RWPE2 (cell line): ENCODE results near the gene KAZN.

Source experiments
- ATAC-seq: fragments of 200-7000 bp; cut with Tn5 transposase; 3 replicates; pipeline ENCODE4 v1.9.1; 2021; ENCODE audit warnings: low read depth
- DNase-seq: peaks from one replicate; pipeline ENCODE4 v3.0.0-alpha.2; 2020; ENCODE audit warnings: low spot score
- H3K27ac ChIP-seq: fragments of 450-650 bp; 2 replicates; pipeline ENCODE4 v1.5.1; 2017; ENCODE audit warnings: mild to moderate bottlenecking; ENCODE audit not compliant: poor library complexity, severe bottlenecking
- H3K27me3 ChIP-seq: fragments of 250-450 bp; sonication (Bioruptor Pico); 2 replicates; pipeline ENCODE4 v1.5.1; 2021; ENCODE audit warnings: mild to moderate bottlenecking, moderate library complexity; ENCODE audit not compliant: insufficient read depth, poor library complexity, severe bottlenecking
- H3K36me3 ChIP-seq: fragments of 250-450 bp; sonication (Bioruptor Pico); 2 replicates; pipeline ENCODE4 v1.5.1; 2020; ENCODE audit warnings: low read depth, mild to moderate bottlenecking, moderate library complexity
- H3K4me1 ChIP-seq: fragments of 250-450 bp; sonication (Bioruptor Pico); 2 replicates; pipeline ENCODE4 v1.5.1; 2021; ENCODE audit warnings: mild to moderate bottlenecking, moderate library complexity; ENCODE audit not compliant: insufficient read depth, poor library complexity, severe bottlenecking
- H3K4me3 ChIP-seq: fragments of 250-450 bp; sonication (Bioruptor Pico); 2 replicates; pipeline ENCODE4 v1.5.1; 2021; ENCODE audit warnings: mild to moderate bottlenecking, moderate library complexity; ENCODE audit not compliant: severe bottlenecking
- H3K9me3 ChIP-seq: fragments of 250-450 bp; sonication (Bioruptor Pico); 2 replicates; pipeline ENCODE4 v1.5.1; 2021; ENCODE audit warnings: mild to moderate bottlenecking, moderate library complexity; ENCODE audit not compliant: severe bottlenecking
- CTCF ChIP-seq: fragments of 450-650 bp; IDR thresholded peaks from one replicate; pipeline ENCODE4 v1.5.1; 2017; ENCODE audit warnings: mild to moderate bottlenecking, moderate library complexity; ENCODE audit not compliant: poor library complexity, severe bottlenecking

Gene KAZN

DNA sequence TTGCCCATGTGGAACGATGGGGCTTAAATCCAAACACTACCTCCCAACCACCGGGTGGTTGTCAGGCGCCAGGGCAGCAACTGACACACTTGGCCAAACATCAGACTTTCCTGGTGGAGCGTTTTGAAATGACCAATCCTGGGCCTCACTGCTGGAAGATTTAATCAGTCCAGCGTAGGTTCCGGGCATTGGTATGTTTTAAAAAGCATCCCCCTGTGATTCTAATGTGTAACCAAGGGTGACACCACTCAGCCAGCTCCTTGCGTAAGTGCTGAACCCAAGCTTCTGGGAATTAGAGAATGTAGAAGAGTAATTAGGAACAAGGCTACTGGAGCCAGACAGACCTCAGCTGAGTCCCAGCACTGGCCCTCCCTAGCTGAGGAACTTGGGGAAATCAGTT is 44.8 kb upstream of the KAZN start:
- no peak for TF ChIP-seq CTCF
- H3K27ac ChIP-seq = no peak overlapping the region
- no peaks in the 10 kb centered on the region for H3K4me1 ChIP-seq
- ATAC-seq (no peak), DNase-seq (no peak)
- H3K4me3 ChIP-seq = no peak overlapping the region
- H3K27me3 ChIP-seq = no peaks in the 10 kb centered on the region
- no peaks in the 10 kb centered on the region for H3K9me3 ChIP-seq
- H3K36me3 ChIP-seq = no peaks in the 10 kb centered on the region

DNA sequence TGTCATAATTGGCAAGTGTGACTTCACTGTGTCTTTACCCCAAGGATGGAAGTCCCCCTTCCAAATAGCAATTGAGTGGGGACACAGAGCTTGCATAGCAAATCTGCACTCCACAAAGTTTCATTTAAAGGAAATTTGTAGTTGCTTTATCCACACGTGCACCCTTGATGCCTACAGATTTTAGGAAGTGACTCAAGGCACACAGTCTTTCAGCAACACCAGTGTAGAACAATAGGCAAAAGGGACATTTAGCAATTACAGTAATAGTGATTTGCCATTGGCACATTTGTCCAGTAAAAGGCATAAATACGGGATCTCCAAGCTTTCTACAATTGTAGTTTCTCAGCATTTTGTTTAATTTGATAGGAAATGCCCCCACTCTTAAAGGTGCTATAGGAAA is 43.4 kb upstream of the KAZN start:
- DNase-seq (no peak), ATAC-seq (no peak)
- Histone ChIP-seq H3K9me3 (no peaks in the 10 kb centered on the region), H3K4me1 (no peaks in the 10 kb centered on the region), H3K36me3 (no peaks in the 10 kb centered on the region), H3K4me3 (no peak overlapping the region), H3K27me3 (no peaks in the 10 kb centered on the region), H3K27ac (no peak overlapping the region)
- TF ChIP-seq CTCF = no peak

- H3K9me3 ChIP-seq = no peaks in the 10 kb centered on the region
- no peak overlapping the region for H3K27ac ChIP-seq
- H3K36me3 ChIP-seq = no peaks in the 10 kb centered on the region
- no peaks in the 10 kb centered on the region for H3K4me1 ChIP-seq
- no peaks in the 10 kb centered on the region for H3K27me3 ChIP-seq
- DNase-seq = no peak
- peak; percentile 49; the same call in 1 of the 3 replicates for ATAC-seq
- TF ChIP-seq CTCF = no peak
- H3K4me3 ChIP-seq = no peak overlapping the region
Measured at GRCh38 chr1:14561014-14561693, 37.3 kb upstream of the KAZN start.

- ATAC-seq (0 out of 3 replicates have a peak, but pooled peaks have one; percentile 19), DNase-seq (no peak)
- no peaks in the 10 kb centered on the region for H3K9me3 ChIP-seq
- no peaks in the 10 kb centered on the region for H3K27me3 ChIP-seq
- TF ChIP-seq CTCF = no peak
- H3K27ac ChIP-seq = no peak overlapping the region
- no peaks in the 10 kb centered on the region for H3K36me3 ChIP-seq
- no peaks in the 10 kb centered on the region for H3K4me1 ChIP-seq
- H3K4me3 ChIP-seq = no peak overlapping the region
Measured at GRCh38 chr1:14565090-14565489, 33.4 kb upstream of the KAZN start.

DNA sequence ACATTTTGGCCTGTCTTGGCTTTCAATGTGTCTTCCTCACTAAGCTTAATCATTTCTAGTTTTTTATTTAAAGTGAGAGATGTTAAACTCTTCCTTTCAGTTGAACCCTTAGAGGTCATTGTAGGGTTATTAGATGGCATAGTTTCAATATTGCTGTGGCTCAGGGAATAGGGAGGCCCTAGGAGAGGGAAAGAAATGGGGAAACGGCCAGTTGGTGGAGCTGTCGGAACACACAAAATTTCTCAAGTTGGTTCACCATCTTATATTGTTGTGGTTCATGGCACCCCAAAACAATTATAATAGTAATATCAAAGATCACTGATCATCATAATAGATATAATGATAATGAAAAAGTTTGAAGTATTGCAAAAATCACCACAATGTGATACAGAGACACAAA is 31.4 kb upstream of the KAZN start:
- Histone ChIP-seq H3K9me3 (no peaks in the 10 kb centered on the region), H3K36me3 (no peaks in the 10 kb centered on the region), H3K27ac (no peak overlapping the region), H3K4me3 (no peak overlapping the region), H3K4me1 (no peaks in the 10 kb centered on the region), H3K27me3 (no peaks in the 10 kb centered on the region)
- TF ChIP-seq CTCF = peak; percentile 12
- no peak for DNase-seq
- no peak for ATAC-seq
